Measurements from ENCODE around the gene NOS1AP.

NOS1AP gene

DNA sequence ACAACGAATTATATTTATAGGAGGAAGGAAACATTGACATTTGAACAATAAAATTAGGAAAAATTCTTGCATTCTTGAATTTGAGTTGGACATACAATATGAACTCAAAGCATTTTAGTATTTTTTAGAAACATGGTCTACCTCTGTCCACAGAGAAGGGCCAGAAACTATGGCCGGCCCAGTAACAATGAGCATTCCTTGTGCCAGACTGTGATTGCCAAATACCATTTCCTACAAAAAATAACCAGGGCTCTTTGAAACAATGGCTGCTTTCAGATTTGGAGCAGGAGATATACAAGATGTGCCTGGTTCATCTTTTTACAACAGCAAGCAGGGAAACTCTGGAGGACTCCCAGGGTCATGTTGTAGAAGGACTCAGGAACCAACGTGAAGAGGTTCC, 38.4 kb downstream of the NOS1AP start:
- H3K36me3 ChIP-seq (ENCODE audit: insufficient read depth, low read length): no peaks in the 10 kb centered on the region
- no peak overlapping the region for H3K27ac ChIP-seq (ENCODE audit: low read depth, low read length, poor library complexity, severe bottlenecking)
- H3K9me3 ChIP-seq (ENCODE audit: low read length): no peaks in the 10 kb centered on the region; the same call in 1 of the 2 replicates
- H3K4me2 ChIP-seq (ENCODE audit: low read length): no peak overlapping the region
- no peaks in the 10 kb centered on the region for H4K20me1 ChIP-seq (ENCODE audit: insufficient read depth, low read length)
- no peaks in the 10 kb centered on the region for H3K4me1 ChIP-seq (ENCODE audit: insufficient read depth, low read length, severe bottlenecking)
- no peaks in the 10 kb centered on the region for H3K79me2 ChIP-seq (ENCODE audit: insufficient read depth, low read length)
- H2AFZ ChIP-seq (ENCODE audit: low read length): no peak overlapping the region
- no peak overlapping the region for H3K9ac ChIP-seq (ENCODE audit: low read length)
- no peak for TF ChIP-seq EZH2 (IDR thresholded peaks at IDR 0.05; ENCODE audit: borderline replicate concordance, low read length)
- H3F3A ChIP-seq (ENCODE audit: insufficient read depth, low read length): no peaks in the 10 kb centered on the region
- H3K4me3 ChIP-seq (ENCODE audit: low read depth, low read length, poor library complexity, severe bottlenecking): no peak overlapping the region
- no peaks in the 10 kb centered on the region for H3K27me3 ChIP-seq (ENCODE audit: insufficient read depth, low read length)
- H3K9me2 ChIP-seq (ENCODE audit: low read depth, low read length): no peaks in the 10 kb centered on the region

DNA sequence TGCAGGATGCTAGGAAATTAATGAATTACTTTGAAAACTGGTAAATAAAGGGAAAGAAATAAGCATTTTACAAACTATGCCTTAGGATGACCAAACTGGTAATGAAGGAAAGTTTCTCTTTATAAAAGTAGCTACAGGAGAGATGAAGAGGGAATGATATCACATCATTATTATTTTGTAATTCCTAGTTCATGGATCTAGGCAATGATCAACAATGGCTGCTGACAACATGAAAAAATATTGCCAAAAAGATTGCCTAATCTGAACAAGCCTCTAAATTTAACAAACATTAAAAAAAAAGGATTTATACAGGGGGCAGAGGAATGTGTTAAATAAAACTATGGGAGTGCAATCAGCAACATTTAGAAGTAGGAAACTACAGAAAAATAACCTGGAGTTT, 38.9 kb downstream of the NOS1AP start:
- Histone ChIP-seq H3K9ac (ENCODE audit: low read length) (no peak overlapping the region), H3K4me1 (ENCODE audit: insufficient read depth, low read length, severe bottlenecking) (no peaks in the 10 kb centered on the region), H2AFZ (ENCODE audit: low read length) (no peak overlapping the region), H3K9me3 (ENCODE audit: low read length) (no peaks in the 10 kb centered on the region; the same call in 1 of the 2 replicates), H3K4me3 (ENCODE audit: low read depth, low read length, poor library complexity, severe bottlenecking) (no peak overlapping the region), H3F3A (ENCODE audit: insufficient read depth, low read length) (no peaks in the 10 kb centered on the region), H3K27me3 (ENCODE audit: insufficient read depth, low read length) (no peaks in the 10 kb centered on the region), H4K20me1 (ENCODE audit: insufficient read depth, low read length) (no peaks in the 10 kb centered on the region), H3K36me3 (ENCODE audit: insufficient read depth, low read length) (no peaks in the 10 kb centered on the region), H3K9me2 (ENCODE audit: low read depth, low read length) (no peaks in the 10 kb centered on the region), H3K4me2 (ENCODE audit: low read length) (no peak overlapping the region), H3K27ac (ENCODE audit: low read depth, low read length, poor library complexity, severe bottlenecking) (no peak overlapping the region), H3K79me2 (ENCODE audit: insufficient read depth, low read length) (no peaks in the 10 kb centered on the region)
- TF ChIP-seq, protein P1, sequence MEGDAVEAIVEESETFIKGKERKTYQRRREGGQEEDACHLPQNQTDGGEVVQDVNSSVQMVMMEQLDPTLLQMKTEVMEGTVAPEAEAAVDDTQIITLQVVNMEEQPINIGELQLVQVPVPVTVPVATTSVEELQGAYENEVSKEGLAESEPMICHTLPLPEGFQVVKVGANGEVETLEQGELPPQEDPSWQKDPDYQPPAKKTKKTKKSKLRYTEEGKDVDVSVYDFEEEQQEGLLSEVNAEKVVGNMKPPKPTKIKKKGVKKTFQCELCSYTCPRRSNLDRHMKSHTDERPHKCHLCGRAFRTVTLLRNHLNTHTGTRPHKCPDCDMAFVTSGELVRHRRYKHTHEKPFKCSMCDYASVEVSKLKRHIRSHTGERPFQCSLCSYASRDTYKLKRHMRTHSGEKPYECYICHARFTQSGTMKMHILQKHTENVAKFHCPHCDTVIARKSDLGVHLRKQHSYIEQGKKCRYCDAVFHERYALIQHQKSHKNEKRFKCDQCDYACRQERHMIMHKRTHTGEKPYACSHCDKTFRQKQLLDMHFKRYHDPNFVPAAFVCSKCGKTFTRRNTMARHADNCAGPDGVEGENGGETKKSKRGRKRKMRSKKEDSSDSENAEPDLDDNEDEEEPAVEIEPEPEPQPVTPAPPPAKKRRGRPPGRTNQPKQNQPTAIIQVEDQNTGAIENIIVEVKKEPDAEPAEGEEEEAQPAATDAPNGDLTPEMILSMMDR (IDR thresholded peaks at IDR 0.05; ENCODE audit: low read length): no peak
- no peak for TF ChIP-seq EZH2 (IDR thresholded peaks at IDR 0.05; ENCODE audit: borderline replicate concordance, low read length)

DNA sequence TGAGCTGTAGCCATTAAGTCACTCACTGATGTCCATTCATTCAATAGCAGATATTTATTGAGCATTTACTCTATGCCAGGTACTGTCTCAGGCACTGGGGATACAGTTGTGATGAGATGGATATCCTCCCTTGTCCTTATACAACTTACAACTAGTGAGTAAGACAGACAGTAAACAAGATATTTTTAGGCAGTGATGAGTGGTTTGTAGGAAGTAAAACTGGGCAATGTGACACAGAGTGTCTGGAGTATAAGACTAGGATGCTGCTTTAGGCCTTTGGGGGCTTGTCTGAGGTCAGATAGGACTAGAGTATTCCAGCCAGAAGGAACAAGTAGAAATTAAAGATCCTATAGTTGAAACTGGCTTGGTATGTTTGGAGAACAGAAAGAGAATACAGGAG, 41.4 kb downstream of the NOS1AP start:
- Histone ChIP-seq H3K27me3 (ENCODE audit: insufficient read depth, low read length) (no peaks in the 10 kb centered on the region), H4K20me1 (ENCODE audit: insufficient read depth, low read length) (no peaks in the 10 kb centered on the region), H3K36me3 (ENCODE audit: insufficient read depth, low read length) (no peaks in the 10 kb centered on the region), H3K9ac (ENCODE audit: low read length) (no peak overlapping the region), H3K4me1 (ENCODE audit: insufficient read depth, low read length, severe bottlenecking) (no peaks in the 10 kb centered on the region), H2AFZ (ENCODE audit: low read length) (no peak overlapping the region), H3K4me2 (ENCODE audit: low read length) (no peak overlapping the region), H3K79me2 (ENCODE audit: insufficient read depth, low read length) (no peaks in the 10 kb centered on the region), H3K9me2 (ENCODE audit: low read depth, low read length) (no peaks in the 10 kb centered on the region), H3F3A (ENCODE audit: insufficient read depth, low read length) (no peaks in the 10 kb centered on the region), H3K27ac (ENCODE audit: low read depth, low read length, poor library complexity, severe bottlenecking) (no peak overlapping the region), H3K4me3 (ENCODE audit: low read depth, low read length, poor library complexity, severe bottlenecking) (no peak overlapping the region), H3K9me3 (ENCODE audit: low read length) (no peaks in the 10 kb centered on the region; the same call in 1 of the 2 replicates)
- TF ChIP-seq EZH2 (IDR thresholded peaks at IDR 0.05; ENCODE audit: borderline replicate concordance, low read length): no peak
- TF ChIP-seq, protein P1 (IDR thresholded peaks at IDR 0.05; ENCODE audit: low read length): no peak

DNA sequence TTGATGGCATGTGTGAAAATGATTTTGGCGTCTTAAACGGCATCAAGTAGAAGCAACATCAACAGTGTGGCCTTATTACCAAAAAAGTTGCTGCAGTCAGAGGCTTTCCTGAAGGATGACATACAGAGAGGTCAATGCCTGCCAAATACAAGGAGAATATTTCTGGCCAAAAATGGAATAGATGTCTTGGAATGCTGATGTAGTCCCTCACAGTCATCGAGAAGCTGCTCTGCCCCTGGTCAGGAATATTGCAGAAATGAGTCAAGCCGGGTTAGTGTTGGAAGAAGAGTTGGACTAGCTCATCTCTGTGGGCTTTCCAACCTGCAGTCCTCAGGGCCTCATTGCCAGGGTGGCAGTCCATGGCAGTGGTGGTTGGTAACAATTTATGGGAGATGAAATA, 42.1 kb downstream of the NOS1AP start:
- Histone ChIP-seq H3K4me2 (ENCODE audit: low read length) (no peak overlapping the region), H3K27me3 (ENCODE audit: insufficient read depth, low read length) (no peaks in the 10 kb centered on the region), H4K20me1 (ENCODE audit: insufficient read depth, low read length) (no peaks in the 10 kb centered on the region), H3K9me2 (ENCODE audit: low read depth, low read length) (no peaks in the 10 kb centered on the region), H3K79me2 (ENCODE audit: insufficient read depth, low read length) (no peaks in the 10 kb centered on the region), H3K27ac (ENCODE audit: low read depth, low read length, poor library complexity, severe bottlenecking) (no peak overlapping the region), H3F3A (ENCODE audit: insufficient read depth, low read length) (no peaks in the 10 kb centered on the region), H3K36me3 (ENCODE audit: insufficient read depth, low read length) (no peaks in the 10 kb centered on the region), H2AFZ (ENCODE audit: low read length) (no peak overlapping the region), H3K4me3 (ENCODE audit: low read depth, low read length, poor library complexity, severe bottlenecking) (no peak overlapping the region), H3K4me1 (ENCODE audit: insufficient read depth, low read length, severe bottlenecking) (no peaks in the 10 kb centered on the region), H3K9ac (ENCODE audit: low read length) (no peak overlapping the region), H3K9me3 (ENCODE audit: low read length) (no peaks in the 10 kb centered on the region; the same call in 1 of the 2 replicates)
- TF ChIP-seq, protein P1 (IDR thresholded peaks at IDR 0.05; ENCODE audit: low read length): no peak
- no peak for TF ChIP-seq EZH2 (IDR thresholded peaks at IDR 0.05; ENCODE audit: borderline replicate concordance, low read length)

All from OCI-LY1 (cell line).